Frontal cortex (tissue), 4 donors: ENCODE measurements around the gene HOXB9. TPM values are rescaled to one million over a fixed set of nuclear protein-coding genes. Genes with fewer than 3 reads are reported as not detected.
A peak's percentile ranks its signal among the peaks of the same experiment; 100 is the strongest.

ENCODE experiments used
- DNase-seq, 2 donors: peaks; one replicate each; pipeline ENCODE4 v3.0.0; 2012; ENCODE audit warnings: low spot score in 2 of 2
- FAIRE-seq: peaks from 2 replicates; lab custom pipeline; 2012; peaks lifted over from hg19 to GRCh38; lab: Jason Lieb, UNC
- total RNA-seq: library from RNA; depleted of rRNA; stranded (reverse); fragments of >200 nt; gene quantifications from one replicate; pipeline ENCODE4 v1.2.3, GENCODE V29; 2014
- donor health status: control.
- donor health status: control.
- donor health status: control.

The HOXB9 gene
- total RNA-seq, 1 donor from 2014 or later: not detected

- FAIRE-seq: no peak
- no peak for DNase-seq
Measured at GRCh38 chr17:48625495-48626244, 488 bp downstream of the HOXB9 start.

GRCh38 chr17:48624544-48625494 is 1.3 kb downstream of the HOXB9 start:
- DNase-seq (no peak), FAIRE-seq (no peak)

GRCh38 chr17:48624118-48624517 is 2.0 kb downstream of the HOXB9 start:
- FAIRE-seq (no peak), DNase-seq (no peak)

DNA sequence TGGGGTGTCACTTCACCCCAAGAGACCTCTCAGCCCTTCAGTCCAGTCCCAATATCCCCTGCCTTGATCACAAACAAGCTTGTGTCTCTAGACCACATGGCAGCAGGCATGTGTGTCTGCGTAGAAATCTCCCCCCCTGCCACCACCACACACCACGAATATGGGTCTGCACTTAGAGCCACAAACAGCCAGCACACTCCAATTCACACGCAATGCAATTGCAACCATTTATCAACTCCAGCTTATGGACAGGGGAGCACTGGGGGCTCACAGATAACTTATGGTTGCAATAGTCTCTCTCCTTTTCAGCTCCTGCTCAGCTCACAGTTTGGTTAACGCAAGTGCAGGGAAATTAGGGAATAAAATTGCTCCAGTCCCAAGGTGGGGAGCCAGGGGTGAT is 2.6 kb downstream of the HOXB9 start:
- DNase-seq (no peak), FAIRE-seq (no peak)

- FAIRE-seq (no peak), DNase-seq (no peak)
Measured at GRCh38 chr17:48622857-48623256, 3.3 kb downstream of the HOXB9 start.

DNA sequence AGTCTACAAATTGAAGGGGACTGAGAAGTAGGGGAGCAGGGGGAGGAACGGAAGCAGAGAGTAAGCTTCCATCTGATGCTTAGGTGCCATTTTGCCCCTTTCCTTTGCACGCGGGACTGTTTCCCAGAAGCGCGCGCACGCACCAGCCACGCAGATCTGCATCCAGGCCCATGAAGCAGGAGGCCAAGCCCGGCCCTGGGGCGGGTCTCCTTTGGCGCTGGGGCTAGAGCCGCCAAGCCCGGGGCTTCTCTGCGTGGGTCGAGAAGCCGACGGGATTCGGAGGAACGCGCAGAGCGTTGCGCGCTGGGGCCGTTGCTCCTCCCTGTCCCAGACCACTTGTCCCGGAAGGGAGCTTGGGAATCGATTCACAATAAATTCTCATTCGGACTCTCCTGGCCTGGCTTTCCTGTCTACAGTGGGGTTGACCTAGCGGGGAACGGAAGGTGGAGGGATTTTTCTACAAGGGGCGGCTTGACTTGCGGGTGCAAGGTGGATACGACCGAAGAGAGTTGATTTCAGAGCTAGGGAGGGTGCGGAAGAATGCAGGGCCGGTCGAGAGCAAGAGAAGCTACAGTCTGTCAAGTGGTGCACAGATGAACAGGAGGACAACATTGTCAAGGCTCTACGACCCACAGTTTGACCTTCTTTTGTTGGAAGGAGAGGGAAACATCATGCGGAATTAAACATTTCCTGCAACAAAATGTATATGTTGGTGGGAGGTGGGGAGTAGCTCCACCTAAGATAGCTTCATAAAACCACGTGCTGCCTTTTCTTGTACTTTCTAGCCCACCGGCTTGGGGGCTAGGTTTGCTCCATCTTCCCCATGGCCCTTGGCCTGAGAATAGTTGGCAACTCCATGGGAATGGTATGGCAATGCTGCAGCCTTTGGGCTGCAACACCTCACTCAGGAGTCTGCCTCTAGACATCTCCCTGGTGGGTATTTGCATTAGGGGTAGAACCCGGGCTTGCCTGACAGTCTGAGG is 4.5 kb downstream of the HOXB9 start:
- no peak for FAIRE-seq

DNA sequence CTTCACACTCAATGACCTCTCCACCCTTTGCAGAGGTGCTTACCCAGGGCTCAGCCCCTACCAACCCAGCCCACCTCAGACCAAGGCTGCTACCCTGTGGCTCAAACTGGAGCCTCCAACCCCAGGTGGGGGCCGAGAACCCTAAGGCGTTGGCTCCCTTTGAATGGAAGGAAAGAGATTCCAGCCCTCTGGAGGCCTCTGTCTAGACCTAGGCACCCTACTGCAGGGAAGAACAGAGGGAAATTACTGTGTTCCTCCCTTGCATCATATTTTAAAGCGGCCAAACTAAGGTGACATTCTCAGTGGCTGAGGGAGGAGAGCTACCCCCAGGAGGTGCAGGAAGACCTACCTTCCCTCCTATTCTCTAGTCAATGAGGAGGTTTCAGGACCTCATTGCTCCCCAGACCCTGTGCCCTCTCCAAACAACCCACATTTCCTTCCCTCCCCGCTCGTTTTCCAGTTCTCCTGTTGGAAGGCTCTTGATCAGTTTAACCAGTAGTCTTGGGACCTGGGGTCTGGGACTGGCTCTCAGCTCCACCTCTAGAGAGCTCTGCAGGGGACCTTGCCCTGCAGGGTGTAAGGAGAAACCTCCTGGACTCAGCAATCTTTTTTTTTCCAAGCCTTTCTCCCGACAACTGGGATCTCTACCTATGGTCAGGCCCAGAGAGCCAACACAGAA is 5.6 kb downstream of the HOXB9 start:
- no peak for DNase-seq
- no peak for FAIRE-seq

More for the DNA sequence above, 4.5 kb downstream of the HOXB9 start:
- no peak for DNase-seq

DNA sequence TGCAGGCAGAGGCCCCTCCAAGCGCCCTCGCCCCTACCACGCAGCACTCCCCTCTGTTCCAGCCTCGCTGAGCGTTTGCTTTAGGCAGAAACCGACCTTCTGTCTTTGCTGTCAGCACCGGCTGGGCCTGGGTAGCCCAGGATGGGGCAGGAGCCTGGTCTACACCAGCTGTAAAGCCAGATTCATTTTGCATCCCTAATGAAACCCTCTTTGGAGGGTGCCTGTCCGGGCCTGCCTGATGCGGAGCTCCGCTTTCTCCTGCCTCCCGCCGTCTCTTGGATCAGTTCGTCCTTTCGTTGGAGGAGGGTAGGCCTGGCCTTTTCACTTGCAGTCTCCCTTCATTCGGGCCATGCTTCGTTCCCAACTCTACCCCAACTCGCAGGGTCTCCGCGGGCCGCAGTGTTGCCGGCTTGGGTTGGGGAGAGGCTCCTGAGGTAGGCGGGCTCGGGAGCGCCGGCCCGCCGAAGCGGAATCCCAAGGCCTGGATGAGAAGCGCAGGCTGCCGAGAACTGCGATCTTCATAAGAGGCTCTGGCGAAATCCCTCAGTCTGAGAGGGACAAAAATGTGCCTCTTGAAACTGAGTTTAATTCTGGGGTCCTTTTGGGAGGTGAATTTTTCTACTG is 6.2 kb downstream of the HOXB9 start:
- DNase-seq: no peak
- no peak for FAIRE-seq

- FAIRE-seq: no peak
- DNase-seq: peak; percentile 93 to 99
Measured at GRCh38 chr17:48618256-48618896, 7.8 kb downstream of the HOXB9 start.

DNA sequence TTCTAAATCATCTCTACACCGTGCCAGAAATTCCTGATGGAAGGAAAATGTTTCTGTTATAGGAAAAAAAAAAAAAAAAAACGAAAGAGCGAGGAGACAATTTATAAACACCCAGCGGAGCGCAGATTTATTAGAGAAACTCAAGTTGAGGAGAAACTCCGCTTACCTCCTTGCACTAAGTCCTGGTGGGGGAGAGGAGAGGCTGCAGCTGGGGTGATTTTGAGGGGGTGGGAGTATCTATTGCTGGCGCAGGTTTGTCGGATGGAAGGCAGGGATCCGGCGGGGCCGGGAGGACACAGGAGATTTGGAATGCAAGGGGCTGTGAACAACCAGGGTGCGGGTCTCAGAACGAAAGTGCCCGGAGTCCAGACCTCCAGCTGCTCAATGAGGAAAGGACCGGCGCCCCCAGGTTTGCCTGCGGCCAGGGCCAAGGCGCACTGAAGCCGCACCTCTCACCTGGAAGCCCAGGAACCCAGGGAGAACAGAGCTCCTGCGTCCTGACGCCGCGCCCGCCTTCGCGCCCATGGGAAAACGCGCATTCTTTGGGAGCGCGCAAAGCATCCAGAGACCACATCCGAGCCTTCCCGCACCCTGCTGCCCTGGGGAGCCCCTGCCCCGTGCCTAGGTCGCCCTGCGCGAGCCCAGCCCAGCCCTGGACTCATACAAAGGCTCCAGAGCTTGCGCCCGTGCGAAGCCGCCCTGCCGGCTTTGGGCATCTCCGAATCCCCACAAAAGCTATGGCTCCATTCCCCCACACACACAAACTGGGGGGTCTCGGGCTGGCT is 8.5 kb downstream of the HOXB9 start:
- no peak for DNase-seq
- no peak for FAIRE-seq

DNA sequence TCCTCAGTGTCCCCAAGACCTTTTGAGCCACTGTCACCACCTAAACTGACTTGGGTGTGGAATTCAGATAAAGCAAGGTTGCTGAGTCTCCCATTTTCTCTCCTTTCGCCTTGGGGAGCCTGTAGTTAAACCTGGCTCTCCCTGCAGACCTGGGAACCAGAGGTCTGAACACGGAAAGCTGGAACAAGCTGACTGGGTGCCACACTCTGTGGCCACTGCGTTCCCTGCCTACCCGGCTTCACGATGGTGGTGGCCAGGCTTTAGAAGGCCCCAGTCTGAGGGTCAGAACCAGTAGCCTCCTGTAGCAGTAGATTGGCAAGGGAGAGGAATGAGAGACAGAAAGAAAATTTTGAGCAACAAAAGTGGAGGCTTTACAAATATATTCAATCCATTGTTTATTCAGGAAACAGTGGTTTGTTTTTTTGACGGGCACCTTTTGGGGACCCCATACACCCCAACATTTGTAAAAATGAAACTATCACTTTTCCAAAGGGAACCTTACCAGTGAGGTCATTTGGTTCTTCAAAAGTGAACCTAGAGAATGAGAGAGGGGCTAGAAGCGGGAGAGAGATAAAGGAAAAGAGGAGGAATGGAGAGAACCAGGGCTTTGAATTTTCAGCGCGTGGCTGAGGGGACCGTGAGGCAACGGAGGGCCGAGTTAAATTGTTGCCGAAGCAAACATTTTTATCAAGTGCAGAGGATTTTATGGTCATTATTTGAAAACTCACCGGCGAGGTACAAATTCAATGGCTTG is 9.3 kb downstream of the HOXB9 start:
- no peak for FAIRE-seq
- DNase-seq: no peak

DNA sequence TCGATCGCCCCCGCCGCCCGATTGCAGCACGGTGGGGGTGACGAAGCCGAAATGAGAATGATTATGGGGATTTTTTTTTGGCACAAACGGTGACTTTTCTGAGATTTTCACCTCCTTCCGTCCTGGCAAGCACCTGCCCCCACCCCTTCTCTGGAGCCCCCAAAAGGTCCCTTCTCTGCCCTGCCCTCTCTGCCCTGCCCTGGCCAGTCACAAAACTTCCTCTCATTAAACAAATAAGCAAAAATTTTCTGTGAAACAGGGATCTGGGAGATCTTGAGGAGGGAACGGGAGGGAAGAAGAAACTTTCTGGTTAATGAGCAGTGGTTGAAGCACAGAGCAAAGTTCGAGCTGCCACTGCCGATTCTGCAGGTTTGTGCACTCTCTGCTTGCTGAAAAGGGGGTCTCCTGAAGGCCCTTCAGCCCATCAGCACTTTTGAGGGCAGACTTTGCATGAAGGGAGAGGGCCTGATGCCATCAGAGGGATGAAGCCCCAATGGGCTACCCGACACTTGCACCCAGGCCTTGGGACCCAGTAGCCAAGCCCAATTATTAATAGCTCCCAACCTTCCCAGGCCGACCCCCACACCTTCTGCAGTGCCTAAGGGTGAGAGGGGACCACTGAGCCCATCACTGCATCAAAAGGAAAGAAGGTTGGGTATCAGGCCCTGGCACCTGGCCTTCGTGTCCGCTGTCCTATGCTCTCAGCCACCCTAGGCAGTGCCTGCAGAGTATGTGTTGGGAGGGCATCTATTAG is 10.0 kb downstream of the HOXB9 start:
- DNase-seq: no peak

GRCh38 chr17:48615047-48615962 is 10.9 kb downstream of the HOXB9 start, which contains the start of gene HOXB8:
TSS of gene HOXB8 (minus strand) at chr17:48615292. CDS start at chr17:48614704, 588 bp downstream.
- FAIRE-seq (no peak), DNase-seq (no peak)

More for the DNA sequence above, 10.0 kb downstream of the HOXB9 start:
- no peak for FAIRE-seq

DNA sequence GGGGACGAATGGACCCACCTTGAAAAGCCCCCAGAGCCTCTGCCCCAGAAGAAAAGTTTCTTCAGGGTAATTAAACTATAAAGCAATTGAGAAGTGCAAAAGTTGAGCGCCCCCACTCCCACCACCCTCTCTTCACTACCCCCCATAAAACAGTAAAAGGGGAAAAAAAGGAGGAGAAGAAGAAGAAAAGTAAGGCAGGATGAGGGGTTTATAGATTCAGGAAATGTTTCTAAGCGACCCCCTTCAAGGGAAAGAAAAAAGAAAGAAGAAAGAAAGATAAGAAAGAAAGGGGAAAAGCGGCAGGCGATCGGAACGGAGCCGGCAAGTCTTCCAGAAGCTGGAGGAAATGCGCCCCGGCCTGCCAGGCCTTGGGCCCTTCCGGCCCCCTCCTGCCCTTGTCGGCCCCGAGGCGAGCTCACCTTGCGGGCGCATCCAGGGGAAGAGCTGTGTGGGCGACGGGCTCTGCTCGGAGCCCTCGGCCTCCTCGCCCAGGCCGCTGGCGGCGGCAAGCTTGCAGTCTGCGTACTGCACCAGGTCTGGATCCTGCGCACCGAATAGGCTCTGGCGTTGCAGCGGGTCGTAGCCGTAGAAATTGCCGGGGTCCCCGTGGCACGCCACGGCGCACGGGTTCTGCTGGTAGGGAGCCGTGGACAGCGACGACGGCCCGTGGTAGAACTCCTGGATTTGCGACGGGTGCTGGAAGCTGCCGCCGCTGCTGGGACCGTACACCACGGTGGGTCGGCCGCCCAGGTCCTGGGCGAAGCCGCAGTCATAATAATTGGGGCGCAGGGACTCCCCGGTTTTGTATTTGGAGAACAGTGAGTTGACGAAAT is 12.1 kb downstream of the HOXB9 start:
- FAIRE-seq: no peak

More for the DNA sequence above, 12.1 kb downstream of the HOXB9 start:
- DNase-seq: no peak
